ENCODE data around the gene ADAM10.

Gene ADAM10

DNA sequence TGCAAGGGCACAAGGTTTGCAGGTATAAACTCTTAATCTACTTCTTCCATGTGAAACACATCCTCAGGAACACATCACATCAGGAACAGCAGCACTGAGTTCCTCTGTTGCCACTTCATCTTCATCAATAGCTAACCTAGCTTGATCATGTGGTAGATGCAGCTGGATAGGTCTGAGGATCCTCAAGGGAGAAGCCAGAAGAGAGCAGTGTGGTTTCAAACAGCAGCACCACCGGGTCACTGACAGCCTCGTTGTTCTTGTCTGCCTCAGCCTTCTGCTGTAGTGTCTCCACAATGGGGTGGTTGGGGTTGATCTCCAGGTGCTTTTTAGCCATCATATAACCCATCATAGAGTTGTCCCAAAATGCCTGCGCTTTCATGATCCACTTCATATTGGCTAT is 58.8 kb downstream of the ADAM10 start:
- in situ Hi-C loops (cut with MboI; ENCODE audit: low sequenced_read_pairs, unreplicated experiment), result no loop called here
- TF ChIP-seq CTCF (IDR thresholded peaks at IDR 0.05; ENCODE audit: borderline replicate concordance, control extremely low read depth, extremely low read depth, insufficient read depth, missing control alignments), result no peak
- peak; percentile 17 for DNase-seq (ENCODE audit: low spot score)

DNA sequence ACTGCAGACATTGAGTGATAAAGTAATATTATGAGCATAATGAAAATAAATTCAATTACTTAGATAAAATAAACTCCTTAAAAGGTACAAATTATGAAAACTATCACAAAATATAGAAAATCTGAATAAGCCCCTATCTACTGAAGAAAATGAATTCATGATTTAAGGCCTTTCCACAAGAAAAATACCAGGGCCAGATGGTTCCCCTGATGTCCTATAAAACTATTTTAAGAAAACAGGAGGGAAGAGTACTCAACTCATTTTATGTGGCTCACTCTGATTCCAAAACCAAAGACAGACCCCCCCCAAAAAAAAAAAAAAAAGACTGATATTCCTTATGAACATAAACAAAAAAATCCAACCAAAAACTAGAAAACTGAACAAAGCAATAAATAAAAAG is 59.9 kb downstream of the ADAM10 start:
- in situ Hi-C loops (cut with MboI; ENCODE audit: low sequenced_read_pairs, unreplicated experiment), result no loop called here
- no peak for DNase-seq (ENCODE audit: low spot score)
- TF ChIP-seq CTCF (IDR thresholded peaks at IDR 0.05; ENCODE audit: borderline replicate concordance, control extremely low read depth, extremely low read depth, insufficient read depth, missing control alignments), result no peak

DNA sequence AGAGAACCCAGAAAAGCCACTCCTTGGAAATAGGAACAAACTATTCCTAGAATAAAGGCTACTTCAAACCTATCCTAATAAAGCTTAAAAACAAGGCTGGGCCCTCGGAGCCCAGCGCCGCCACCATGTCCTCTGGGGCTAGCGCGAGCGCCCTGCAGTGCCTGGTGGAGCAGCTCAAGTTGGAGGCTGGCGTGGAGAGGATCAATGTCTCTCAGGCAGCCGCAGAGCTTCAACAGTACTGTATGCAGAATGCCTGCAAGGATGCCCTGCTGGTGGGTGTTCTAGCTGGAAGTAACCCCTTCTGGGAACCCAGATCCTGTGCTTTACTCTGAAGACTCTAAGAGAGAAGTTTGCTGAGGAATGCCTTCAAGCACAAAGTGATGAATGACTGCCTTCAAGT is 63.2 kb downstream of the ADAM10 start:
- TF ChIP-seq CTCF (IDR thresholded peaks at IDR 0.05; ENCODE audit: borderline replicate concordance, control extremely low read depth, extremely low read depth, insufficient read depth, missing control alignments), result no peak
- no peak for DNase-seq (ENCODE audit: low spot score)
- in situ Hi-C loops (cut with MboI; ENCODE audit: low sequenced_read_pairs, unreplicated experiment), result no loop called here

GRCh38 chr15:58684751-58685150 is 64.8 kb downstream of the ADAM10 start:
- in situ Hi-C loops (cut with MboI; ENCODE audit: low sequenced_read_pairs, unreplicated experiment), result no loop called here
- DNase-seq (ENCODE audit: low spot score), result no peak
- no peak for TF ChIP-seq CTCF (IDR thresholded peaks at IDR 0.05; ENCODE audit: borderline replicate concordance, control extremely low read depth, extremely low read depth, insufficient read depth, missing control alignments)

GRCh38 chr15:58684036-58684710 is 65.3 kb downstream of the ADAM10 start:
- TF ChIP-seq CTCF (IDR thresholded peaks at IDR 0.05; ENCODE audit: borderline replicate concordance, control extremely low read depth, extremely low read depth, insufficient read depth, missing control alignments), result no peak
- no peak for DNase-seq (ENCODE audit: low spot score)
- in situ Hi-C loops (cut with MboI; ENCODE audit: low sequenced_read_pairs, unreplicated experiment), result no loop called here

DNA sequence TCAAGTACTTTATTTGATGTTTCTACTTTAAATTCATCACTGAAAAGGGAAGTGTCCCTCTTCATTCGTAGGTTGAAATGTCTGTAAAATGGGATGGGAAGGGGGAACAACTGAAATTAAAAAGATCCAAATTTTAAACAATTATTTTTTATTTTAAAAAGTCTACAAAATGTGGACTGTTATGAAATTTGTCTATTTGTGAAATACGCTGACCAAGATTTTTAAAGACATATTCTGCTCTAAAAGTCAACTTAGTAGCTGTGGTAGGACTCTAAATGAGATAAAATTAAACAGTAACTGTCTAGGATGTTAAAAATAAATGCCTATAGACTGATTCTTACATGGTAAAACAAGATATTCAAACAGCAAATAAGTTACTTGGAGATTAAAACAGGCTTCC is 67.3 kb downstream of the ADAM10 start:
- DNase-seq (ENCODE audit: low spot score), result no peak
- in situ Hi-C loops (cut with MboI; ENCODE audit: low sequenced_read_pairs, unreplicated experiment), result no loop called here
- TF ChIP-seq CTCF (IDR thresholded peaks at IDR 0.05; ENCODE audit: borderline replicate concordance, control extremely low read depth, extremely low read depth, insufficient read depth, missing control alignments), result no peak

Data from GM13976 (cell line).